Coronary artery (tissue), 2 donors: Measurements from ENCODE around the gene STPG4.
A peak's percentile ranks its signal among the peaks of the same experiment; 100 is the strongest.

ENCODE experiments used
- DNase-seq: peaks from one replicate; pipeline ENCODE4 v3.0.0-alpha.2; 2017; ENCODE audit warnings: low spot score
- H3K27ac ChIP-seq, 2 donors: fragments of 200-600 bp; sonication (generic); one replicate each; pipeline ENCODE4 v1.5.1; 2016 to 2019
- H3K4me3 ChIP-seq: fragments of 200-600 bp; sonication (generic); 2 replicates; pipeline ENCODE4 v1.5.1; 2016; ENCODE audit warnings: mild to moderate bottlenecking, moderate library complexity
- CTCF ChIP-seq: fragments of 200-600 bp; sonication (generic); IDR thresholded peaks from one replicate; pipeline ENCODE4 v1.5.1; 2019; ENCODE audit warnings: antibody characterized with exemption

Gene STPG4

GRCh38 chr2:47048801-47049480 is 106.2 kb downstream of the STPG4 start:
- TF ChIP-seq CTCF, result no peak
- H3K27ac ChIP-seq, result peak overlapping the region in 1 of 2 donors; percentile 57

GRCh38 chr2:47046271-47046670 is 108.8 kb downstream of the STPG4 start:
- H3K27ac ChIP-seq, result peak overlapping the region in 1 of 2 donors; percentile 6

More at GRCh38 chr2:47048801-47049480, 106.2 kb downstream of the STPG4 start:
- DNase-seq, result no peak
- H3K4me3 ChIP-seq, result no peak overlapping the region

GRCh38 chr2:47043891-47044239 is 111.2 kb downstream of the STPG4 start:
- Histone ChIP-seq H3K27ac (peak overlapping the region; percentile 84 to 91), H3K4me3 (no peak overlapping the region)
- no peak for DNase-seq
- no peak for TF ChIP-seq CTCF

More at GRCh38 chr2:47046271-47046670, 108.8 kb downstream of the STPG4 start:
- no peak for TF ChIP-seq CTCF
- DNase-seq, result no peak
- no peak overlapping the region for H3K4me3 ChIP-seq

GRCh38 chr2:47043142-47043890 is 111.8 kb downstream of the STPG4 start:
- DNase-seq, result peak; percentile 90
- Histone ChIP-seq H3K27ac (peak overlapping the region; percentile 84 to 91), H3K4me3 (peak overlapping the region; percentile 17)
- TF ChIP-seq CTCF, result no peak

GRCh38 chr2:47041891-47042684 is 113.0 kb downstream of the STPG4 start:
- no peak overlapping the region for H3K4me3 ChIP-seq
- no peak for TF ChIP-seq CTCF
- no peak for DNase-seq
- peak overlapping the region; percentile 84 to 91 for H3K27ac ChIP-seq

- peak overlapping the region; percentile 70 to 85 for H3K27ac ChIP-seq
- DNase-seq, result no peak
- no peak overlapping the region for H3K4me3 ChIP-seq
- no peak for TF ChIP-seq CTCF
These were observed 114.0 kb downstream of the STPG4 start for GRCh38 chr2:47041063-47041462.
